WTC11 (cell line): Measurements from ENCODE around the gene ETV3.

Experiments used
- AFF4 ChIP-seq: sonication (generic); formaldehyde crosslinking; IDR thresholded peaks from 2 replicates; pipeline ENCODE4 v1.8.1; 2023; ENCODE audit warnings: mild to moderate bottlenecking, missing genetic modification reagents, borderline replicate concordance
- CREM ChIP-seq: sonication (generic); formaldehyde crosslinking; IDR thresholded peaks from 2 replicates; pipeline ENCODE4 v1.8.1; 2022; ENCODE audit warnings: mild to moderate bottlenecking, missing genetic modification reagents, moderate library complexity
- CTCF ChIP-seq: fragments of 200-600 bp; IDR thresholded peaks from 2 replicates; pipeline ENCODE4 v1.8.0; 2022; ENCODE audit warnings: antibody characterized with exemption
- FOXP1 ChIP-seq: sonication (generic); formaldehyde crosslinking; IDR thresholded peaks from 2 replicates; pipeline ENCODE4 v1.8.0; 2022; ENCODE audit warnings: missing genetic modification reagents, mild to moderate bottlenecking, moderate library complexity, borderline replicate concordance
- IRF1 ChIP-seq: sonication (generic); formaldehyde crosslinking; IDR thresholded peaks from 2 replicates; pipeline ENCODE4 v1.8.0; 2023; ENCODE audit warnings: missing genetic modification reagents
- IRF2 ChIP-seq: sonication (generic); formaldehyde crosslinking; IDR thresholded peaks from 2 replicates; pipeline ENCODE4 v1.8.0; 2022; ENCODE audit warnings: low read depth, missing genetic modification reagents, borderline replicate concordance
- MAX ChIP-seq: sonication (generic); formaldehyde crosslinking; IDR thresholded peaks from 2 replicates; pipeline ENCODE4 v1.8.0; 2022; ENCODE audit warnings: mild to moderate bottlenecking, missing genetic modification reagents
- SP1 ChIP-seq: sonication (generic); formaldehyde crosslinking; conservative IDR thresholded peaks from 2 replicates; pipeline ENCODE4 v1.8.1; 2022; ENCODE audit warnings: missing genetic modification reagents
- ZNF138 ChIP-seq: sonication (generic); formaldehyde crosslinking; conservative IDR thresholded peaks from 2 replicates; pipeline ENCODE4 v1.8.1; 2022; ENCODE audit warnings: mild to moderate bottlenecking, moderate library complexity, missing genetic modification reagents

- TF ChIP-seq MAX (CRISPR knock-in tag), result no peak
- TF ChIP-seq CTCF, result no peak
- no peak for TF ChIP-seq CREM (CRISPR knock-in tag)
- no peak for TF ChIP-seq SP1 (CRISPR knock-in tag)
- TF ChIP-seq AFF4, result no peak
- TF ChIP-seq IRF1, result no peak
- TF ChIP-seq FOXP1 (CRISPR knock-in tag), result no peak
- no peak for TF ChIP-seq IRF2 (CRISPR knock-in tag)
- no peak for TF ChIP-seq ZNF138 (CRISPR knock-in tag)
These were observed 16.1 kb upstream of the ETV3 start for GRCh38 chr1:157154291-157154690.
